PC-9 (cell line): Measurements from ENCODE around the gene LYZL2.

Experiments used
- EZH2 ChIP-seq: fragments of 200-600 bp; sonication (generic); IDR thresholded peaks from 2 replicates; pipeline ENCODE4 v1.8.0; 2017; ENCODE audit warnings: antibody characterized with exemption, low read depth
- TF ChIP-seq, protein P1 (sequence below): fragments of 200-600 bp; sonication (generic); conservative IDR thresholded peaks from 2 replicates; pipeline ENCODE4 v1.6.1; 2017; ENCODE audit warnings: mixed run types, antibody characterized with exemption, mild to moderate bottlenecking, moderate library complexity

DNA sequence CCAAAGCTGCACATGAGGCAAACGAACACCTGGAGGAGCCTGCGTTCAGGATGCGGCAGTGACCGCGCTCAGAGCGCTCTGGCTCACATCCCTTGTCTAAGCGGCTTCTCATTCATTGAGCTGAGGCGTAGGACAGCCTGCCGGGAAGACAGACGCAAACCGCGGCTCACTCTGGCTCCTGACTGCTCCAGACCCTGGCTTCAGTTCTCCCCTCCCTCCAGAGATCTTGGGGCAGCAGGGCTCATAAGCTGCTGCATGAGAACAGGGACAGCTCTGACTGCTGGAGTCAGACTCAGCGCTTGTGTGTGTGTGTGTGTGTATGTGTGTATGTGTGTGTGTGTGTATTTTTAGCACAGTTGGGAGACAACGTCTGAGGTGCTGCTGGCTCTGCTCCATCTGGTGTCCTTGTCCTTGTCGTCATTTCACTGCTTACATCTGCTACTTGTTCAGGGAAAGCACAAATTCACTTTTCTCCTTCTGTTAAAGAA lies 15.8 kb upstream of the LYZL2 start:
- TF ChIP-seq, protein P1, sequence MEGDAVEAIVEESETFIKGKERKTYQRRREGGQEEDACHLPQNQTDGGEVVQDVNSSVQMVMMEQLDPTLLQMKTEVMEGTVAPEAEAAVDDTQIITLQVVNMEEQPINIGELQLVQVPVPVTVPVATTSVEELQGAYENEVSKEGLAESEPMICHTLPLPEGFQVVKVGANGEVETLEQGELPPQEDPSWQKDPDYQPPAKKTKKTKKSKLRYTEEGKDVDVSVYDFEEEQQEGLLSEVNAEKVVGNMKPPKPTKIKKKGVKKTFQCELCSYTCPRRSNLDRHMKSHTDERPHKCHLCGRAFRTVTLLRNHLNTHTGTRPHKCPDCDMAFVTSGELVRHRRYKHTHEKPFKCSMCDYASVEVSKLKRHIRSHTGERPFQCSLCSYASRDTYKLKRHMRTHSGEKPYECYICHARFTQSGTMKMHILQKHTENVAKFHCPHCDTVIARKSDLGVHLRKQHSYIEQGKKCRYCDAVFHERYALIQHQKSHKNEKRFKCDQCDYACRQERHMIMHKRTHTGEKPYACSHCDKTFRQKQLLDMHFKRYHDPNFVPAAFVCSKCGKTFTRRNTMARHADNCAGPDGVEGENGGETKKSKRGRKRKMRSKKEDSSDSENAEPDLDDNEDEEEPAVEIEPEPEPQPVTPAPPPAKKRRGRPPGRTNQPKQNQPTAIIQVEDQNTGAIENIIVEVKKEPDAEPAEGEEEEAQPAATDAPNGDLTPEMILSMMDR = no peak
- no peak for TF ChIP-seq EZH2
